ENCODE results near the gene SNPH.

DNA sequence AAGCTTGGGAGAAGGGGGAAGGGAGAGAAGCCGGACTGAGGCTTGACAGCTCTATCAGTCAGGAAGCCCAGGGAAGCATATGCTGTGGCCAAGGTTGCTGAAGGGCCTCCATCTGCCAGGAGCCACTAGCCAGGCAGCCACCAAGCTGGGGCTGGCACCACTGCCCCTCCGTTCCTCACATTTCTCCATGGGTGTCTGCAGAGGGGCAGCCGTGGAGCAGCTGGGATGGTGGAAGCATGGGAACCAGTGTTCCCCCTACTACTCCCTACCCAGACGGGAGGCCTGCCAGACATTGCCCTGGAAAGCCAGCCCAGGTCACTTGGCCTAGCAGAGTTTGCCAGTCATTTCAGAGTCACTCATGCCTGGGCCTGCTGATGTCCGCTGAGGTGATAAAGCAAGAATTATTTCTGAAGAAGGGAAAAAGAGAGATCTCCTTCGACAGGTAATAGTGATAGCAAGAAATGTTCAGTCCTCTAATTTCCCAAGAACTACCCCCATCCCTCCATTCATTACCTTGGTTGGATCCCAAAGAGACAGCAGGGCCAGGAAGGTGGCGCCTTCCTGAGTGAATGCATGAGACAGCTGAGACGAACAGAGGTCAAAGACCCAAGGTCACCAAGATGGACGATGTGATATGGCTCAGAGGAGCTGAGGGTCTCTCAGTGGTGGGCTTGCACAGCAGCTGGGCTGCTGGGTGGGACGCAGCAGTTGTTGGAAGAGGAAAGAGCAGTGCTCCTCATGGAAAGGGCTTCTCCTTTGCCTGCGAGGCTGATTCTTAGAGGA is 21.9 kb downstream of the SNPH start:
- TF ChIP-seq, protein P1, sequence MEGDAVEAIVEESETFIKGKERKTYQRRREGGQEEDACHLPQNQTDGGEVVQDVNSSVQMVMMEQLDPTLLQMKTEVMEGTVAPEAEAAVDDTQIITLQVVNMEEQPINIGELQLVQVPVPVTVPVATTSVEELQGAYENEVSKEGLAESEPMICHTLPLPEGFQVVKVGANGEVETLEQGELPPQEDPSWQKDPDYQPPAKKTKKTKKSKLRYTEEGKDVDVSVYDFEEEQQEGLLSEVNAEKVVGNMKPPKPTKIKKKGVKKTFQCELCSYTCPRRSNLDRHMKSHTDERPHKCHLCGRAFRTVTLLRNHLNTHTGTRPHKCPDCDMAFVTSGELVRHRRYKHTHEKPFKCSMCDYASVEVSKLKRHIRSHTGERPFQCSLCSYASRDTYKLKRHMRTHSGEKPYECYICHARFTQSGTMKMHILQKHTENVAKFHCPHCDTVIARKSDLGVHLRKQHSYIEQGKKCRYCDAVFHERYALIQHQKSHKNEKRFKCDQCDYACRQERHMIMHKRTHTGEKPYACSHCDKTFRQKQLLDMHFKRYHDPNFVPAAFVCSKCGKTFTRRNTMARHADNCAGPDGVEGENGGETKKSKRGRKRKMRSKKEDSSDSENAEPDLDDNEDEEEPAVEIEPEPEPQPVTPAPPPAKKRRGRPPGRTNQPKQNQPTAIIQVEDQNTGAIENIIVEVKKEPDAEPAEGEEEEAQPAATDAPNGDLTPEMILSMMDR (IDR thresholded peaks at IDR 0.05) = no peak
- no peak for TF ChIP-seq EP300 (IDR thresholded peaks at IDR 0.05)
- TF ChIP-seq POLR2A (IDR thresholded peaks at IDR 0.05; ENCODE audit: low read depth) = no peak
- no peak for TF ChIP-seq POLR2AphosphoS5 (IDR thresholded peaks at IDR 0.05)

Measured in esophagus muscularis mucosa (tissue), 4 donors.